NCI-H774 (cell line): ENCODE results near the gene TLE4.
"Not testable (repeated sequence)": the region's sequence is repeated elsewhere in the genome, so short reads cannot be mapped to it uniquely, and the experiment has no call there.

Source experiments
- DNase-seq: peaks from one replicate; lab custom pipeline; 2025; lab: John Stamatoyannopoulos, UW

The TLE4 gene

DNA sequence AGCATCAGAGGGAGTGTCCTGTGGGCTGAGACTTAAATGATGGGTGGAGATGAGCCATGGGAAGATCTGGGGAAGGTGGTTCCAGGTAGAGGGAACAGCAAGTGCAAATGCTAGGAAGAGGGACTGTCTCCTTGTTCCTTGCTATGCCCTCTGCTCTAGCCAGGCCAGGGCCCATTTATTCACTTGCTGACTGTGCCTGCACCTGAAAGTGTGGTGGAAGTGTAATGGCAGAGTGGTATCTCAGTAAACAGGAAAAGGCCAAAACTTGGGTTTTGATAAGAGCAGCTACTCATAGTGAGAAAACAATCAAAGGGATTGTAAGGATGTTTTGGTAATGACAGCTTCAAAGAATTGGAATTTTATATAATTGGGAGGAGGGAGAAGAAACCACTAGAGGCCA, 32.4 kb downstream of the TLE4 start:
- no peak for DNase-seq

DNA sequence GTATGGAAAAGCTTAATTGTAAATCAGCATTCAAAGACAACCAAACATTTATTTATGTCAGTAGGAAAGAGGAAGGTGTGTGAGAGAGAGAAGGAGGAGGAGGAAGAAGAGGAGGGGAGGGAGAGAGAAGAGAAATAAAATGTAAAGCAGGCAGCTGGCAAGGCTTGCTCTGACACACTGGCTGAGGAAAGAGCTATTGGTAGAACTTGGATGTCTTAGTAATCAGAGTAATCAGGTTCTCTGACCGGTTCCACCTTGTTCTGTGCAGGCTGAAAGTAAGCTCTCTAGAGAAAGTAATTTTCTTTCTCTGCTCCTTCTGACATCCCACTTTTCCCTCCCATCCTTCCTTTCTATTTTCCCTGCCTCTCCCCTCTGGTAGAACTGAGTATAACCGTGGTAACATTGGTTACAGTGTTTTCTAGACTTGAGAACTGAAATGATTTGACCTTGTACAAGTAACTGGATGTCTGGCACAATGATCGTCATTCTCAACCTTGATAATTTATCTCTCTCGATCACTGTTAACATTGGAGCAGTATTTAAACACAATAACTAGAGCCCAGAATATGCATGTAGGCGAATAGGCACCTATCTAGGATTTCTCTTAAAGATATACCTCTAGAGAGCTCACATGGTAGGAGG, 33.3 kb downstream of the TLE4 start:
- DNase-seq, result no peak

DNA sequence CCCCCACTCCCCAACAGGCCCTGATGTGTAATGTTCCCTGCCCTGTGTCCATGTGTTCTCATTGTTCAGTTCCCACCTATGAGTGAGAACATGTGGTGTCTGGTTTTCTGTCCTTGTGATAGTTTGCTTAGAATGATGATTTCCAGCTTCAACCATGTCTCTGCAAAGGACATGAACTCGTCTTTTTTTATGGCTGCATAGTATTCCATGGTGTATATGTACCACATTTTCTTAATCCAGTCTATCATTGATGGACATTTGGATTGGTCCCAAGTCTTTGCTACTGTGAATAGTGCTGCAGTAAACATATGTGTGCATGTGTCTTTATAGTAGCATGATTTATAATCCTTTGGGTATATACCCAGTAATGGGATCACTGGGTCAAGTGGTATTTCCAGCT, 34.8 kb downstream of the TLE4 start:
- DNase-seq, result not testable (repeated sequence)

DNA sequence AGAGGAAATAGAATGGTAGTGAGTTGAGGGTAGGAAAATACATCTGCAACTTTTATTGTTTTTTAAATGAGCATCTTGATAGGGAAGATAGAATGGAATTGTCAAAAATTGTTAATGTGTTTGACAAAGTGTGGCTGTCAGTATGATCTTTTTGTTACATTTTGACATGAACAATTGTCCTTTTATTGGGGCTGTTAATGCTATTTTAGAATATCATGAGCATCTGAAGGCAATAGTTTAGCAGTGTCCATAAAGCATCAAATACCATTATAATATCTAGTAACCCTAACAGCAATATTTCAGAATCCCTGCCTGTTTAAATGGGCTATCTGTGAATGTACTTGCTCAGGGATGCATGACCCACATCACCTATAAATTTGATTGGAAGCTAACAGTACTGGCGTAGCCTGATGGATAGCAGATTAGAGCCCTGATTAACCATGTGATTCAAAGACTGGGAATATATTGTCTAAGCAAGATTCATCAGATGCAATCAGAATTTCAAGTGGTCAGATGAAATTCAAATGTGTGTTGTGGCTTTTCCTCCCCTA, 37.8 kb downstream of the TLE4 start:
- DNase-seq, result no peak

DNA sequence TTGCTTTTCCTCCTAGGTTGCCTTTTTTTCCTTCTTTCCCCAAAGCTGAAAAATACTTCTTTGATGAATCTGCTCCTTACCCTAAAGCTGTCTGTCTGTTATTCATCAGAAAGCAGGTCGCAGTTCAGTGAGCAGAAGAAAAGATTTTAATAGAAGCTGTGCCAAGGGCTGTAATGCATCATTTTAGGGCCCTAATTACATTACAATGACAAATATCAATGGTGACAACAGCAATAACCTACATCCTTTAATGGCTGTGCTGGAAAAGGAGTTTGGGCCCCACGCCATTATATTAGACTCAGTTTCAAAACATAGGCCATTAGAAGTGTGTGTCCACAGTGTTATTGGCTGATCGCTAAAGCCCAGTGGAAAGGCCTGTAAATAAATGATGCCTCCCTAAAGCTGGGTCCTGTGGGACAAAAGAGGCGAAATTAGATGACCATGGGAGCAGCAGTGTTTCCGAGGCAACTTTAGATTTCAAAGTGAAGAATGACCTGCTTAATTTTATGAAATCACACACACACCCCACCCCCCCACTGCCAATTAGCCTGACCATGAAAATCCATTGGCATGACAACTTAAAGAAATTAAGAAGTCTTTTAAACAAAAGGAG, 38.4 kb downstream of the TLE4 start:
- DNase-seq, result no peak

DNA sequence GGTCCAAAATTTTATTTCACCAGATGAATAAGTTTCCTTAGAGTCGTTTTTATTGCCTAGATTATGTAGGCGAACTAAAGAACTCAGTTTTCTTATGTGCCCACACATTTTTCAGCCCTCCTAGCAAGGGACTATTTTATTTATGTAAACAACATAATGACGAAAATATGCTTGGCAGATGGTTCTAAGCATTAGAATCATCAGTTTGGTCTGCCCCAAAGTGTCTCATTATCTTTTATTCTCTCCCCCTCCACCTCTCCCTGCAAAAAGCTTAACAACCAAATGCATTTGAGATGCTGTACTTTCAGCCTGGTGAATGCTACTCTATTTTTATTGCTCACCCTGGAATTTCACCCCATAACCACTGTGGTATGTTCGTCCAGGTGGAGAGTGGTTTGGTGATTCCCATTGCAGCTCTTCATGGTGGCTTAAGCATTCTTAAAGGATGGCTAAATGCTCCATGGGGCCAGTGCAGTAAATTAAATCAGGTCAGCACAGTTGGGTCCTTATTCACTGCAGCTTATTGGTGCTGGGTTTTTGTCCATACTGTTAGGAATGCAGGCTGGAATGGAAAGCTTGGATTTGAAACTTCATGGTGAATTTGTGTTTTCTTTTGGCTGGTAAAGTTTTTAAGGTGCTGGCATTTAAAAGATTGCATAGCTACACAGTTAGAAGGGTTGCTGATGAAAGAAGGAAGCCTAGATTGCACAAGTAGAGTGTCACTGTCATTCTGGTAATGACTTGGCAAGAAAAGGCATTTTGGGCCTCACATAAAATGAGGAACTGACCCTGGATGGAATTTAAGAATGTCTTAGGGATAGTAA, 39.2 kb downstream of the TLE4 start:
- DNase-seq, result no peak

DNA sequence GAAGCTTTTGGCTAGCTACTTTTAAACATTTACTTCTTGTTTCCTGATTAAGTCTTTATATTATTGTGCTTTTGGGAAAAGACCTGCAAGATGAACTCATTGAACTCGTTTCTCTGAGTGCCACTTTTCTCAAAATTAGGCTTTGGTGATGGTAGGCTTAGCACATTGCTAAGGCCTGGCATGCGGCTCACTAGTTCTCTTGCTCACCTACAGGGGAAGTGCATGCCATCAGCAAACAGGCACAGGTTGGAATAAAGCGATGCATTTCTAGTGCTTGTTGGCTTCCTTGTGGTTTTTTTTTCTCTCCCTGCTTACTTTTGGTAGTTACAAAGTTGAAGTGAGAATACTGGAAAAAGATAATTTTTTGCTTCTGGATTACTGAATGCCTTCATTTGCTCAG, 41.4 kb downstream of the TLE4 start:
- DNase-seq, result no peak

DNA sequence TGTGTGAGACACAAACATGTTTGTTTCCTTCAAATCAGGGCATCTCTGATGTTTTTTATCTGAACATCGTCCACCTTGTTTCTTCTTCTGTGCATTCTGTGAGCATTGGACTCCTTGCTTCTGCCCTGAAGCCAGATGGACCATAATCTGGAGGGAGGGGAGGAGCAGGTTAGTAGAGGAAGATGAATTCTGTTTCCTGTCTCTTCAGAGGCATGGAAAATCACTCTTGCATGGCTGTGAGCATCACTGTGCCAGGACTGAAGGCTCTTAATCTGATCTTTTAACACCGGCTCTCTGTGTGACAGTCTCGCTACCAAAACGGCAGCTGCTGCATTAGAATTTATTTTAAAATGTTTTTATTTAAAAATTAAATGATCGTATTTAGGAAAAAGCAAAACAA, 43.3 kb downstream of the TLE4 start:
- DNase-seq, result no peak

DNA sequence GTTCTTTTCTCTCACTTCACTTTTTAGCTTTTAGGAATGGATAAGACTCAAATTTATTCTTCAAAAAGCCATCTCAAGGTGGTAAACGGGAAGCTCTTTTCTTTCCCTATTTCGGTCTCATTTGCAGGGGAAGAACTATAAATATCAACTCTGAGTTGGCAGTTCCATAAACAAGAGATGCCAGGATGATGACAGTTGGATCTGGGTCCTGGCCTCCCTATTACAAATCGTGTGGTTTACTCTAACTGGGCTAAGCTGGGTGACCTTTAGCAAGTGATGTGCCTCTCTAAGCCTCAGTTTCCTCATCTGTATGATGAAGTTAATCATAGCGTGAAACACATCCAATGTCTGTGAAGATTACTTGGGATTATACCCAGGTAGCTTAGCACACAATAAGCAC, 44.2 kb downstream of the TLE4 start:
- no peak for DNase-seq

DNA sequence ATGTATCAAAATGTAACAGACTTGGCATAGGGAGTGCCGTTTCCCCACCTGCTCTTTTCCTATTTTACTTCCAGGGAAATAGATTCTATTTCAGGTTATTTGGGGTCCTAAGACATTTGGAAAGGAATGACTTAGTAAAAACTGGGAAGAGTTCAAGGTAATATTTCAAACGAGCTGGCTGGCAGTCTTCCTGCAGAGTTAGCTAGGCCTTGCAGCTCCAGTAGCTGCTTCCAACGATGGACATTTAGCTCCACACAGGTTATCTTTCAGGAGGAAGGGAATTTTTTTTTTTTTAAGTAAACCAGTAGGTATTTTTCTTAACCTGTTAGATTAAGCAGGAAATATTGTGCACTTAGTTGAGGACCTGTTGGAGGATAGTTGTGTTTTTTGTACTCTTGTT, 45.2 kb downstream of the TLE4 start:
- no peak for DNase-seq

DNA sequence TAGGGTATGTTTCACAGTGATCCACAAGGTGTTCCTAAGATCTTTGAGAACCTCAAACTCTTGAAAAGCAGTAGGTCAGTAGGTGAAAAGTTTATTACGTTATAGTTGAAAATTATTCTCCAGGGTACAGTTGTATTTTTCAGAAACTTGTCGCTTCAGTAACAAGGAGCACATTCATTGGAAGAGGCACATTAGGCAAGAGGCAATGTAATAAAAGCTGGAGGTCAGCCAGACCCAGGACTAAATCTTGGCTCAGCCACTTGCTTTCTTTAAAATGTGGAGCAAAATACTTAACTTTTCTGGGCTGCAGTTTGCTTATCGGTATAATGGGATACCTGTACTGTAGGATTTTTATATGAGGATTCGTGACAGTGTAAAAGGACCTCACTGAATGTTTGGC, 45.6 kb downstream of the TLE4 start:
- no peak for DNase-seq

DNA sequence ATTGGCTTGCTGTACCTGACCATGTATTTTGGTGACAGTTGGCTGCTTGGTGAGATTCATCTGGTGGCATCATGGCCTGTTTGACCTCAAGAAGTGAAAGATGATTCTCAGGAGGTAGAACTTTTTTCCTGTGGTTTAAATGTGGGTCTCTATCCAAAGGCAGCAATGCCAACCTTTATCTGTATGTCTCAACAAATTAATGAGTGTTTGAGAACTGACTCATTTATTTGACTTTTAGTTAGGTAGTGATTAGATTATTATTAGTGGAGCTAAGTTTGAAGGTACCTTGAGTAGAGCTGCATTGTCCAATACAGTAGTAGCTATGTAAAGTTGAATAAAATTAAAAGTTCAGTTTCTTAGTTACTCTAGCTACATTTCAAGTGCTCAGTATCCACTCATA, 48.2 kb downstream of the TLE4 start:
- no peak for DNase-seq

DNA sequence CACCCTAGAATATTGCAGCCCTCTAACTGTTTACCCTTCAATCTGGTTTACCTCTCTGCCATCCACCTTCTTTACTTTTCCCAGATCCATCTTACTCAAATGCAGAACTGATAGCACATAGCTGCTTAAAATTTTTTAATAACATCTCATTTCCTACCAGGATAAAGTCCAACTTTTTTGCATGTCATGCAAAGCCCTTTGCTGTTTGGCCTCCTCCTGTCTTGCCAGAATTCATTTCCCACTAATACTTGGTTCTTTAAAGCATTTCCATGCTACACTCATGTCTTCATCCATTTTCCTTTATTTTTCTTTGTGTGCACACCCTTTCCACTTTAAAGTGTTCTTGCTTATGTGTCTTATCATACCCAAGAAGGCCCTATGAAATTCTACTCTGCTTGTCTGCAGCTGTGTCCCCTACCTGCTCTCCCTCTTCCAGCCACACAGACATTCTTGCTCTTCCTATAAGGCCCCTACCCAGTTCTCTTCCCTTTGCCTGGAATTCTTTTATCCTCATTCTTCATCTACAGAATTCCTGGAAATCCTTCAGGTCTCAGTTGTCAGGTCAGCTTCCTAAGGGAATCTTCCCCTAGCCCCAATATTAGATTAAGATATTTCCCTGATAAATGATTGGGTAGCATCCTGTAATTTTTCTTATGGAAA, 50.3 kb downstream of the TLE4 start:
- no peak for DNase-seq

DNA sequence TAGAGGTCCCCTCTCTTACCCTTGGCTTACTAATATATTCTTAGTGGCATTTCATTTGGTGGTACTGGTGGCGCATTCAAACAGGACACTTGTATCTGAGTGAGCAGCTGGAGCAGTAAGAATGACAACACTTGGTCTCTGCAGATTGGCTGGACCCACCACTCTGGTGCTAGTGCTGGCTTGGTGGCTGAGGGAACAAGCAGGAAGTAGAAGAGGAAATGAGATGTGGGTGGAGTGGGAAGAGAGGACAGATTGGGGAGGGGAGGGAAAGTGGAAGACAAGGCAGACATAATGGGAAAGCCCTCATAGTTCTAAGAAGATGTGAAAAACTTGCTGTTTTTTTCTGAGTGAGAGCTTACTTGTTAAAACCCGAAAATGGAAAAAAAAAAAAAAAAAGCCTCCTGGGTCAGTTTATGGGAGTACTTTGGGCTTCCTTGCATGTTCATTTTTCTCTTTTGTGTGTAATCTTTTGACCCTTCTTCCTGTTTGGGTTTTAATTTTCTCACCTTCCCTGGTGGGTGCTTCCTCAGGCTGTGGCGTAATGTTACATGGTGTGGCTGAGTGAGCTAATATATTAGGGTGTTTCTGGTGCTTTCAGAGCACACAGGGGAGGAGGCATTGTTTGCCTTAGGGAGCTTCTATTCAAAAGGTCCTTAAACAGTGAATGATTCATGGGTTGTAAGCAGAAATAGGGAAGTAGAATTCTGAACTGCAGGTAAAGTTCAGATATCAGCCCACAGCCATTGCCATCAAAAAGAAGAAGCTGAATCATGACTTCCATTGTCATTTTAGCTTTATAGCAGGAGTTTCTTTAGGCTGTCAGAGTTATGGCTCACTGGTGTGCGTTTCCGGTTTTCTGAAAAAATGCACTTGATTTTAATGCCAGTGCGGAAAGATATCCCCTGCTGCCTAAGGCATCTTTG, 52.3 kb downstream of the TLE4 start:
- no peak for DNase-seq

DNA sequence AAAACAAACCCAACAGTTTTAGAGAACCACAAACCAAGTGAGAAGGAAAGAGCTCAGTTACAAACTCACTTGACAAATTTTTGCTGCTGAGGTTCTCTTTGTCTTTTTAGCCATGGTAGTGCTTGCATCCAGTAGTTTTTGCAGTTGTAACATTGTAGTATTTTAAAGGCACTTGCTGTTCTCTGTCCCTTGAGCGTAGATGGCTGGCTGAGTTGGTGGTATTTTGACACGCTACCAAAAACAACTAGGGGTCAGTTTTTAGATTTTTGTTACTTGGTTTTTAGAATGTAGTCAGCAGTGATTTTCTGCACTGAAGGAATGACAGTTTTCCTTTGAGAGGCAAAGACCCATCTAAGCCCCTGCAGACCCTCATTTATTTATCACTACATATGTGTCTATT, 58.0 kb downstream of the TLE4 start:
- DNase-seq, result no peak

DNA sequence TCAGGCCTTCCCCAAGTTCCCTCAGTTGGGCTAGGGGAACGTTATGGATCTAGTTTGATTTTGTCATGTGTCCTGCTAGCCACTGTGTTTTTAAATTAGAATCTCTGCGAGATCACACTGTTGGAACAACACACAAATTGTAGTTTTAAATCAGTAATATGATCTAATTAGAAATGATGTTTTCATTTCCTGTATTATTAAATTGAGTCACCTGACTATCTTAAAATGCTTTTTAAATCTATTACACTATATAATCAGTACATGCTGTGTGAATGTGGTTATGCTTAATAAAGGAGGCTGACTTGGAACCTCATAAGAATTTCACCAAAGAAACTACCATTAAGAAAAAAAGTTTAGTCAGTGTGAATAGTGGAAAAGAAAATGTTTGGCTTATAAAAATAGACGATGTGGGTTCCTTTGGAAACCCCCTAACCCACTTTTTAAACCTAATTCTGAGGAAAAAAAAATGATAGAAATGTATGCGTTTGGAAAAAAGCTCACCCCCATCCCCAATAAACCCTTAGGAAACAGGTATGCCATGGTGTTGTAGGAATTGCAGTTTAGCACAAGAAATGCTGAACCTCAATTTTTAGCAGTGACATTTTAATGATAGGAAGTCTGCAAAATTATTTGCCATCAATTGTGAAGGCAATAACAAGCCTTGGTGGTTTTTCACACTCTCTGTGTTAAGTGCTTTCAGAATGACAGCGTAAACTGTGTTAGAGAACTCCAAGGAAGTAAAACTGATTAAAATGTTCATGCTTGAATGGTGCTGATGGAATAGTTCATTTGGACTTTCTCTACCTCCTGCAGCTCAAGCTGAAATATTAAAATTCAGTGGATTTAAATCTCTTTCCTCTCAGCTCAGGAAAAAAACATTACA, 59.0 kb downstream of the TLE4 start:
- DNase-seq, result no peak

DNA sequence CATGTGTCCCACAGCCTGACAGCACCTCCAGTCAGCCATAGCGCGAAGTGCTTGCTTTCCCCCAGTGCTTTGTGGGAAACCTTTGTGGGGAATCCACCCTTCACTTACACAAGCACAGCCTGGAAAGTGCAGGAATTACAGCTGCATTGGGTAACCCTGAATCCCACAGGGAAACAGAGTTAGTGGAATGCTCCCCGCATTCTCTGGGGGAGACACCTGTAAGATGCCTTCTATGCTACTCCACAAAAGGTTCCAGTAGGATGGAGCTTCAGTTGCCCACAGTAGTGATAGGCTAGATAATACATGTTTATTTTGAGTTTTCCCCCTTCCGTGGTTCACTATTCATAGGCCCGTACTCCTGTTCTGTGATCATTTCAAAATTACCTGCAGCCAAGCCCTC, 60.3 kb downstream of the TLE4 start:
- DNase-seq, result no peak

DNA sequence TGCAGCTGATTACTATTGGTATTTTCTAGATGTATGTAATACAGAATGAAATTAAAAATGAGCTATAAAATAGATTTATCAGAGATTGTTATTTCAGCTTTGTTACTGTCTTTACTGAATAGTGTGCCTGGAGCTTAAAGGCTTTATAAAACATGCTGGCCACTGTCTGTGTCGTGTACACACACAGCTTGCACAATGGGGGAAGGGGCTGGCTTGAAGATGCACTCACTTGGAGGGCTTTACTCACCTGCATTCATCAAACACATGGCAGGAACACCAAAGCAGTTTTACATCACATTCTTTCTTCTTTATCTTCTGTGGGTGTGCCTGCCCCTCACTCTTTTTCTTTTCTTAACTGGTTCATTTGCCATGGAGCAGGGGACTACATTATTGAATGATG, 60.9 kb downstream of the TLE4 start:
- no peak for DNase-seq

DNA sequence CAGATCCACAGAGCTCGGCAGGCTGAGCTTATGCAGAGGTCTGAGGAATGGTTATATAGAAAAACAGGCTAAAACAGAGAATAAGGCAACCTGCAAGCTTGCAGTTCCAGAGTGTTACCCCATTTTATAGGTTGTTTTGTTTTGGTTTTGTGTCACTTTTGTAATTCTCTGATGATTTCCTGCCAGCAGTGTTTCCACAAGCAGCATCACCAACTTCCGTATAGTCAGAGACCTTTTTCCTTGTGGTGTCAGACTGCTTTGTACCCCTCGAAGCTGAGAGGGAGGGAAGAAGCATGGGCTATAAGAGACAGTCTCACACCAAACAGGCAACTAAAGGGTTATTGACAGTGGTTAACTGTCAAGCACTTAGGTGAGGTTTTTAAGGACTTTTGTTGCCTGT, 61.8 kb downstream of the TLE4 start:
- no peak for DNase-seq

DNA sequence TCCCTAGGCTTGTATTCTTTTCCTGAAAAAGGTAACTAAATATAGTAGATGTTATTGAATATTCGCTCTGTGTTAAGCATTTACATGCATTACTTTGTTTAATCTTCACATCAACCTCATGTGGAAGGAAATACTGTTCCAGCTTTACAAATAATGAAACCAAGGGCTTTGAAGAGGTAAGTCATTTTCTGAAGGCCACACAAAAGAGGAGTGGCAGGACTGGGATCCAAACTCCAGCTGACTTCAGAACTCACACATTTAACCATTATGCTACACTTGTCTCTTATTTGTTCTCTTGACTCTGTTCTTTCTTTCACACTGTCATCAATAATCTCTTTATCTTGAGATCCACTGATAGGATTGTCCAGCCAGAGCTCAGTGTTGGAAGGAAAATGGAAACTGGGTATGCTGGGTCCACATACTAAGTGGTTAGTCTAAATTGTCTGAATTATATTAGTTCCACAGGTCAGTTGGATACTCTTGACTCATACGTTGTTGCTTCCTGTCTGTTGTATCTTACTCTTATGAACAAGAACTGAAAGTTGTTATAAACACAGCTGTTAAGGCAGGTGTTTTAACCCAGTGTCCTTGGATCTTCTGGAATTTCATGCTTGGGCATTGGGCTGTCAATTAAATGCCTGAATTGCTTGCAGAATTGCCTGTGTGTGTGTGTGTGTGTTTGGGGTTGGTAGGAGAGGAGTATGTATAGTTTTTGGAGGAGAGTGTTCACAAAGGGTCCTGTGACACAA, 65.6 kb downstream of the TLE4 start:
- no peak for DNase-seq
